HG03095 (cell line): Measurements from ENCODE around the gene EFNA5.
"Not testable (repeated sequence)": the region's sequence is repeated elsewhere in the genome, so short reads cannot be mapped to it uniquely, and the experiment has no call there.

Experiments used
- ATAC-seq: cut with Tn5 transposase; IDR thresholded peaks from one replicate; pipeline ENCODE4 v1.9.1; 2021; ENCODE audit warnings: moderate library complexity; ENCODE audit not compliant: unreplicated experiment

The EFNA5 gene

GRCh38 chr5:107499776-107500175 lies 171.0 kb downstream of the EFNA5 start:
- no peak for ATAC-seq

- no peak for ATAC-seq
Measured at GRCh38 chr5:107499237-107499636, 171.5 kb downstream of the EFNA5 start.

DNA sequence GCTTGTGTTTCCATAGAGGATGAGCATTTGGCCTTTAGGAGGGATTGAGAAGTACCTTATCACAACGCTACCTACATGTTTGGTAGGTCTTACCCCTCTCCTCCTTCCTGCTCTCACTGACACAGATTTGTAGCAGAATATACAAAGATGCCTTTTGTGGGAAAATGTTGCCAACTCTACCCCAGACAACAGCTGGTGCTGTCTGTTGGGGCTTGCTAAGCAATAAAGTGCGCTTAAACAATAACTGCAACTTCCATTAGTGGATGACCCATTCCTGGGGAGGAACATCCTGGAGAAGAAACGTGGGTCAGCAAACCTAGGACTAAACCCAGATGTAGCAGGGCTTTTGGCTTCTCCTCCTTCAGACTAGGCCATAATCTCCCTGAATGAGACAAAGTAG lies 174.3 kb downstream of the EFNA5 start:
- no peak for ATAC-seq

DNA sequence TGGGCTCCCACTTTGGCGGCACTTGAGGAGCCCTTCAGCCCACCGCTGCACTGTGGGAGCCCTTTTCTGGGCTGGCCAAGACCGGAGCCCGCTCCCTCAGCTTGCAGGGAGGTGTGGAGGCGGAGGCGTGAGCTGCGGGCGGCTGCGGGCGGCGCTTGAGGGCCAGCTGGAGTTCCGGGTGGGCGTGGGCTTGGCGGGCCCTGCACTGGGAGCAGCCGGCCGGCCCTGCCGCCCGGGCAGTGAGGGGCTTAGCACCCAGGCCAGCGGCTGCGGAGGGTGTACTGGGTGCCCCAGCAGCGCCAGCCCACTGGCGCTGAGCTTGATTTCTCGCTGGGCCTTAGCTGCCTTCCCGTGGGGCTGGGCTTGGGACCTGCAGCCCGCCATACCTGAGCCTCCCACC lies 176.6 kb downstream of the EFNA5 start:
- ATAC-seq, result not testable (repeated sequence)

- no peak for ATAC-seq
Measured at GRCh38 chr5:107487056-107487542, 183.6 kb downstream of the EFNA5 start.

- peak; percentile 75 for ATAC-seq
Measured at GRCh38 chr5:107486489-107486888, 184.2 kb downstream of the EFNA5 start.

DNA sequence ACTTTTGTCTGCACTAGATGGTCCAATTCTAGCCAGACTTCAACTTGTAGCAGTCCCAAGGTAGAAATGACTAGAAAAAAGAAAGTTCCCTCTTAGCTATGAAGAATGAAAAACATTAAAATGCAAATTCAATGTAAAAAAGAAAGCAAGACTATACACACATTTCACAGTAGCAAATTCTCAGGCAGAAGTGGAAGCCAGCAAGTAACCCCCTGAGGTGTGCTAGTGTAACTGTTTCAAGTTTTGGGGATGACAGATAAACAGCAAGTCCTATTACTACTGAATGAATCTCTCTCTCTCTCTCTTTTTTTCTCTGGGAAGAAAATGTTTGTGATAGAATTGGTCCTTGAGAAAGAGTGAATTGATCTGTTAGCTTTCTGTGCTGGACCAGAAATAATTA lies 185.6 kb downstream of the EFNA5 start:
- peak; percentile 58 for ATAC-seq

GRCh38 chr5:107484281-107484680 lies 186.5 kb downstream of the EFNA5 start:
- ATAC-seq, result no peak

DNA sequence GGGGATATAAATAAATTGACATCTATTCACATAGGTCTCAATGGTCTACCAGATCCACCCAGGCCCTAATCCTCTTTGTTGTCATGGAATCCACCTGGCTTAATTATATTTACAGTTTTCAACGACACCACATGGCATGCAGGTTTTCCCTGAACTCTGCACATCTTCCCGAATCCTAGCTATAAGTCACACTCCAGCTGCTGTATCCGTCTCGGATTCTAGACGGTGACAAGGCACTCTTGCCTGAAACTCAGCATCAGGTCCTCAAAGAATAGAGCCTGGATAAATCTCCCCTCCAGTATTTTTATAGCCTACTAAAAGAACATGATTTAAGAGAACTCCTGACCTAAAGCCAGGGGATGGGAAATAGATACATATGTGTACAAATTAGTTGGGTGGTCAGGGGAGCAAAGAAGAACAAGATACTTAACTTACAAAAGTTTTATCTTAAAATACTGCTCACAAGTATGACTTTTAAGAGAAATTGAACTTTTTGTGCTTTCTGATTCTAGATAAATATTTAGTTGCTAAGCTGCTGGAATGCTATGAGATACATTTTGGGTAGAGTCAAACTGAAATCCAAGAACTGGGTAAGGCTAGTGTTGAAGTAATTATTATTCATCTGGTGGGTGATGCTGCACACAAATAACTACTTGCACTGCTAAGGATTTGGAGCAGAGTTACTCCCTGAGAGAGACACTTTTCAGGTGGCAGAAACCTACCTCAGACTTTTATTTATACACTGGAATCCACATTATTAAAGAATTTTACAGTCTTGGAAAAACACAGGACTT lies 187.3 kb downstream of the EFNA5 start:
- ATAC-seq, result no peak

DNA sequence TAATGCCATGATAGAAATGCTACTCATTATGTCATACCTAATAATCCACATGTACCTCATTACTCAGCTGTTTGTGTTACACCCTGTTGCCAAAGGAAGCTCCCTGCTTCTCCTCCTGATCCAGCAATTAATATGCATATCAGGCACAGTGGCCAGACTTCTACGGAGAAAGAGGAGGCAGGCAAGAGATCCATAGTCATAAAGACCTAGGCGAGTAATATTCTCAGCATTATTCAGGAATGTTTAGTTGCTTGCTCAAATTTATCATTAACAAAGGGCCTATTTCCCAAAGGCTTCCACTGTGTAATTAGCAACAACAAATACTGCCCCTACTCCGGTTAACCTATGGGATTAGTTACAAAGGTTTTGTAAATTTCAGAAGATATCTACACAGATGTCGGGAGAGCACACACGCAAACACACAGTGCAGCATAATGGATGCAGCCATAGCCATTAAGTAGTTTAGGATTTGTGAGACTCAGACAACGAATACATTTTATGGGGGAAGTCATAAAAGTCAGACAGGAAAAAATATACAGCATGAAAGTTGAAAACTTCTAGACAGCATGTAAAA lies 192.6 kb downstream of the EFNA5 start:
- ATAC-seq, result no peak

GRCh38 chr5:107477492-107477891 lies 193.2 kb downstream of the EFNA5 start:
- ATAC-seq, result no peak

DNA sequence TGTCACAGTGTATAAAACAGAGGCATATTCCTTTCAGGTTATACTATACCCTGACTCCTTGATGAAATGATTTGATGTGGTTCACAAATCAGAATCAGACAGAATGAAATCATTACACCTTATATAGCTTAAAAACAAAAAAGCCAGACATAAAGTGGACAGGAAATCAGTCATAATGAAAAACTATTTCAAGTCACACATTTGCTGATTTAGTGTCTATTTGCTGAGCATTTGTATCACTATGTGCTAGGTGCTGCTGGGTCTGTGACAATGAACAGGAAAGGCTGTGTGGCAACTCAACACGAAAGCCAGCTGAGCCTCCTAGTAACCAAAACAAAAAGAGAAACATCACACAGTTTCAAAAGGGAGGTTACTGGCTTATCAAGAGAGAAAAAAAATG lies 194.0 kb downstream of the EFNA5 start:
- peak; percentile 95 for ATAC-seq

DNA sequence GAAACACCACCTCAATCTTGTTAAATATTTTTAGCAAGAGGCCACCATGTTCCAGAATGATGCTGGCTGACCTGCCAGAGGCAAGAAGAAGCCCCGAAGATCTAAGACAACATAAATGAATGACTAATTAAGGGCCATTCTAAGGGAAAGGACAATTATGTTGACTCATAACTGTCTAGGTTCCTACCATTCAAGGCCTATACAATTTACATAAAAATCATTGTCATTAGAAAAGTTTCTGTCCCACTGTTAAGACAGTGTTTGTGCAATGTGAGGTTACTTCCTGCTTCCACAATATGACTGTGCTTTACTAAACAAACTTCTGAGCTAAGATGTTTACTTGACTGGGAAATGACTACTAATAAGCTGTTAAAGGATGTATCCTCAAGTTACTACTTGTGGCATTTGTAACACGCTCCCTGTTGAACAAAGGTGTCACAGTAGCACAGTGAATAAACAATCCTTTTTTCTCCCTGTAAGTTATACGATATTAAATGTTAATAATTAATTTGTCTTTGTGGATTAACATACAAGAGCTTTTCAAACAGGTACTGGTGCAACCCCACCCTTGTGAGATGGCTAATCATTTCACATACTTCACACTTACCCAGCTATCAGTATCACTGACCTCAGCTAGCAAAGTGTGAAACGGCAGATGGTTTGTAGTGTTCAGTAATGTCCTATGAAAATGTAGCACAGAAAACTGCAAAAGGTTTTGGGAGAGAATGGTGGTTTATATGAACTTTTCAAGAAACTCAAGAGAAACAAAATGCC lies 195.8 kb downstream of the EFNA5 start:
- peak; percentile 34 for ATAC-seq

GRCh38 chr5:107474361-107474715 lies 196.4 kb downstream of the EFNA5 start:
- ATAC-seq, result no peak

DNA sequence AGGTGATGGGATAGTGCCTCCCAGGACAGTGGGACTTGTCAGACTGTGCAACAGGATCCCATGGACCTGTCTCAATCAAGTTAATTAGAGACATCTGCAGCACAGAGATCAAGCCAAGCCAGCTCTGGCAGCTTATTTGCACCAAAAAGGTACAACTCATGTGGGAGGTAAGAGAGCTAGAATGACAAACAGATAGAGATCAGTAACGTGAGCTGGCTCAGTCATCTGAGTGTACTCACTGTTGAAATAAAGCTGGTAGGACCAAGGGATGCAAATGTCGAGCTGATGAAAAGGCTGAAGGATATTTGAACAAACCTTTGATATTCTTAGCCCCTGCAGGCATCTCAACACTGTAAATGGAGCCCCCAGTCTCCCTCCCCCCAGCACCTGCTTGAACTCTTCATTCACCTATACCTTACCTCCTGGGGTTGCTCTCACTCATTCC lies 198.1 kb downstream of the EFNA5 start:
- no peak for ATAC-seq

DNA sequence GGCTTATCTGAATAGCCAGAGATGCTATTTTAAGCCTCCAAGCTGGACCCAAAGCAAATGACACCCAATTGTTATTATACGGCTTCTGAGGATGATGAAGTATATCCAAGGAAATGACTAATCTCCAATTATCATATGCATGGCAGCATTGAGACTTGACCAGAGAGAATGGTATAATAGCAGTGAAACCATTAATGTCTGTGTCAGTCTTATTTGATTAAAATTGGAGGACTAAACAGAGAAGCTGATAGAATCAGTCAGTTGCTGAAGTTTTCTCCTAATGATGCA lies 200.5 kb downstream of the EFNA5 start:
- no peak for ATAC-seq

- ATAC-seq, result no peak
Measured at GRCh38 chr5:107469485-107470294, 201.0 kb downstream of the EFNA5 start.

- ATAC-seq, result no peak
Measured at GRCh38 chr5:107469064-107469463, 201.7 kb downstream of the EFNA5 start.

DNA sequence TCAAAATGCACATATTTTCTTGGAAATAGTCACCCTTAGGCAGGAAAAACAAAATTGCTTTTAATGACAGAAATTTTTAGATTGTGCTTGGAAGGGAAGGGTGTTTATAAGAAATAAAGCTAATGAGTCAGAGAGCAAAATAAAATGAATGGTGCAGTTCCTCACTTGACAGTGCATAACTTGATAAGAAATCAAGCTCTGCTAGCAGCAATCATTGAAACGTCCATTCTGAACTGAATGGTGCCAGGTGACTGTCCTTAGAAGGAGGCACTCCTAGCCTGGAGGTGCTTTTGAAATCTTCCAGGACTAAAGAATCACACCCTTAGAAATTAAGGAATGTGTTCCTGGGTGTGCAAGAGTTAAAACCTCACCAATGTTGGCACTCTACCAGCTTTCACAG lies 202.5 kb downstream of the EFNA5 start:
- no peak for ATAC-seq

DNA sequence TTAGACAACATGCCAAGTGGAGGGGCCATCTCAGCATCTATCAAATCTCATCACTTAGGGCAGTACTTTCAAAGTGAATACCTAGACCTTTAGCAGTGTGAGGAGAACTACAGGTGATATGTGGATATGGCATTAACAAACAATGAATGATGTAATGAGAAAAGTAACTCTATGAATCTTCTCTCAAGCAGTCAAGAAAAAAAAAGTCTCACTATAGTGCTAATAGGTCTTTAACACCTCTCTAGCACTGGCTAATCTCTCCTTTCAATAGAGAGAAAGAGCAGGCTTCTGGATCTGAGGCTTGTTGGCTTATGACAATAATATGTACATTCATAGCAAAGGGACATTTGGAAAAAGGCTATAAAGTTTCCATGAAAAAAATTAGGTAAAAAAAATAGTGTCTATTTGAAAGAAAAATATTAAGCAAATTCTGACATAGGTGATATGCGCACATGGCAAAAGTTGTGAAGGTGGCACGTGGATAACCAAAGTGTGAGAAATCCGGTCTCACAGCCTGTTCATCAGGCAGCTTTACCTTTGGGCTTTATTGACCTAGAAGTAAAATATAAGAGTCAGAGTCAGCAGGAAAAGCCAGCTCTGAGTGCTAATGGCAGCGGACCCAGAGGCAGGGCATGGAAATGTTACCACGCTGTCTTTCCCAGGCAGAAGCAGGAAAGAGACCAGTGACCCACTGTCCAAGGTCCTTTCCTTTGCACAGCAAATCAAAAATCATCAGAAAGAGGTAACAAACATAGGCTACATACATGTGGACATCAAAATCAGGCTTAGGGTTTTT lies 203.4 kb downstream of the EFNA5 start:
- no peak for ATAC-seq
